Progenitor cell of endocrine pancreas (in vitro differentiated cells): ENCODE results near the gene TNFSF4. TPM values are rescaled to one million over a fixed set of nuclear protein-coding genes. Genes with fewer than 3 reads are reported as not detected.

Source experiments
- DNase-seq: peaks from one replicate; pipeline ENCODE4 v3.0.0; 2021; ENCODE audit warnings: low spot score; ENCODE audit not compliant: unreplicated experiment
- H3K27ac Mint-ChIP-seq: 2 replicates; pipeline ENCODE4 v1.8.0; 2021; ENCODE audit warnings: mild to moderate bottlenecking, moderate library complexity, mixed read lengths
- H3K27me3 Mint-ChIP-seq: 2 replicates; pipeline ENCODE4 v1.8.0; 2021; ENCODE audit warnings: mixed read lengths
- H3K36me3 Mint-ChIP-seq: 2 replicates; pipeline ENCODE4 v1.8.0; 2022; ENCODE audit warnings: mixed read lengths; ENCODE audit not compliant: insufficient read depth
- H3K4me1 Mint-ChIP-seq: 2 replicates; pipeline ENCODE4 v1.8.0; 2021; ENCODE audit warnings: low read depth, mixed read lengths
- H3K4me3 Mint-ChIP-seq: 2 replicates; pipeline ENCODE4 v1.8.0; 2021; ENCODE audit warnings: low read depth, mild to moderate bottlenecking, moderate library complexity, mixed read lengths
- H3K9me3 Mint-ChIP-seq: 2 replicates; pipeline ENCODE4 v1.8.0; 2021; ENCODE audit warnings: low read depth, mixed read lengths
- CTCF ChIP-seq: fragments of 200-600 bp; sonication (generic); IDR thresholded peaks from one replicate; pipeline ENCODE4 v1.5.0; 2021; ENCODE audit warnings: antibody characterized with exemption, mild to moderate bottlenecking; ENCODE audit not compliant: unreplicated experiment
- total RNA-seq: library from RNA; stranded (reverse); gene quantifications from 2 replicates; pipeline ENCODE4 v1.2.1, GENCODE V29; 2021

The TNFSF4 gene
- total RNA-seq, 1 donor from 2014 or later, result 1.7 TPM

GRCh38 chr1:173245892-173246291, 38.8 kb upstream of the TNFSF4 start:
- Mint-ChIP-seq H3K27me3 (no peaks in the 10 kb centered on the region), H3K4me3 (no peak overlapping the region), H3K4me1 (no peaks in the 10 kb centered on the region), H3K27ac (no peak overlapping the region), H3K36me3 (peaks cover 7% of the 10 kb centered on the region), H3K9me3 (peaks cover 23% of the 10 kb centered on the region)
- DNase-seq, result no peak
- no peak for TF ChIP-seq CTCF

- Mint-ChIP-seq H3K4me1 (no peaks in the 10 kb centered on the region), H3K27ac (no peak overlapping the region), H3K27me3 (no peaks in the 10 kb centered on the region), H3K36me3 (peaks cover 7% of the 10 kb centered on the region), H3K9me3 (peaks cover 24% of the 10 kb centered on the region), H3K4me3 (no peak overlapping the region)
- TF ChIP-seq CTCF, result no peak
- no peak for DNase-seq
These were observed 36.2 kb upstream of the TNFSF4 start for GRCh38 chr1:173243300-173243699.

GRCh38 chr1:173241528-173242347, 34.6 kb upstream of the TNFSF4 start:
- no peak for DNase-seq
- H3K36me3 Mint-ChIP-seq, result peaks cover 7% of the 10 kb centered on the region

GRCh38 chr1:173240609-173241008, 33.5 kb upstream of the TNFSF4 start:
- Mint-ChIP-seq H3K27me3 (no peaks in the 10 kb centered on the region), H3K4me1 (no peaks in the 10 kb centered on the region), H3K27ac (no peak overlapping the region), H3K9me3 (peaks cover 24% of the 10 kb centered on the region), H3K4me3 (no peak overlapping the region), H3K36me3 (peaks cover 7% of the 10 kb centered on the region)
- no peak for DNase-seq
- TF ChIP-seq CTCF, result no peak

More at GRCh38 chr1:173241528-173242347, 34.6 kb upstream of the TNFSF4 start:
- Mint-ChIP-seq H3K4me1 (no peaks in the 10 kb centered on the region), H3K27ac (no peak overlapping the region), H3K9me3 (peaks cover 24% of the 10 kb centered on the region), H3K27me3 (no peaks in the 10 kb centered on the region), H3K4me3 (no peak overlapping the region)
- no peak for TF ChIP-seq CTCF

DNA sequence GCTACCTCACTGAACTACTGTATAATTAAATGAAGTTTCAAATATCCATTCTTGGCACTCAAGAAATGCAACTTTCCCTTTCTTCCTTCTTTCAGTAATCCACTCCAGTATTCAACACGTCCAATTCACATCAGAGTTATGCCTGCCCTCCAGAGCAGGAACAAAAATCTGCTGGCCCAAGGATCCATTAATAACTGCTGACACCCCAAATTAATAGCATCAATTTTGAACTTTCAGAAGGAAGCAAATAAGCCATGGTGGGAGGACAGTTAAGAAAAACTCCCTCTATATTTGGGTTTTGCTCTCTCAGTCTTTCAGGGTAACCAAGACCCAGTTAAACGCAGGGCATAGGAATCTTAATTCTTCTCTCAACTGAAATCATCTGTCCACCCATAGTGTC, 31.9 kb upstream of the TNFSF4 start:
- Mint-ChIP-seq H3K9me3 (peaks cover 25% of the 10 kb centered on the region), H3K4me3 (no peak overlapping the region), H3K4me1 (no peaks in the 10 kb centered on the region), H3K36me3 (peaks cover 8% of the 10 kb centered on the region), H3K27me3 (no peaks in the 10 kb centered on the region), H3K27ac (no peak overlapping the region)
- no peak for TF ChIP-seq CTCF
- DNase-seq, result no peak
